Ishikawa (cell line): ENCODE results near the gene RALY.

ENCODE experiments used
- CEBPB ChIP-seq: IDR thresholded peaks from 2 replicates; pipeline ENCODE4 v1.6.1; 2012
- CREB1 ChIP-seq: IDR thresholded peaks from 2 replicates; pipeline ENCODE4 v1.6.1; 2012; ENCODE audit warnings: low read depth
- EGR1 ChIP-seq: IDR thresholded peaks from 2 replicates; pipeline ENCODE4 v1.6.1; 2012
- EP300 ChIP-seq: IDR thresholded peaks from 2 replicates; pipeline ENCODE4 v1.6.1; 2012; ENCODE audit warnings: borderline replicate concordance
- FOXM1 ChIP-seq: IDR thresholded peaks from 2 replicates; pipeline ENCODE4 v1.6.1; 2012; ENCODE audit warnings: low read depth, borderline replicate concordance
- NFIC ChIP-seq: IDR thresholded peaks from 2 replicates; pipeline ENCODE4 v1.6.1; 2012
- REST ChIP-seq: IDR thresholded peaks from 2 replicates; pipeline ENCODE4 v1.6.1; 2012; ENCODE audit warnings: low read depth, mild to moderate bottlenecking
- TAF1 ChIP-seq: IDR thresholded peaks from 2 replicates; pipeline ENCODE4 v1.6.1; 2012; ENCODE audit warnings: low read depth, mild to moderate bottlenecking
- TCF12 ChIP-seq: IDR thresholded peaks from 2 replicates; pipeline ENCODE4 v1.6.1; 2012; ENCODE audit warnings: low read depth
- YY1 ChIP-seq: IDR thresholded peaks from 2 replicates; pipeline ENCODE4 v1.6.1; 2012; ENCODE audit warnings: low read depth
- ZBTB7A ChIP-seq: IDR thresholded peaks from 2 replicates; pipeline ENCODE4 v1.6.1; 2012; ENCODE audit warnings: low read depth

The RALY gene

GRCh38 chr20:34131491-34131890, 137.8 kb downstream of the RALY start:
- no peak for TF ChIP-seq TCF12
- no peak for TF ChIP-seq CREB1
- TF ChIP-seq YY1 = no peak
- TF ChIP-seq ZBTB7A = no peak
- no peak for TF ChIP-seq EP300
- TF ChIP-seq REST = no peak
- TF ChIP-seq CEBPB = no peak
- no peak for TF ChIP-seq NFIC
- no peak for TF ChIP-seq FOXM1
- TF ChIP-seq TAF1 = no peak
- TF ChIP-seq EGR1 = no peak
